ENCODE measurements around the gene C9orf43.
"Not testable (repeated sequence)": the region's sequence is repeated elsewhere in the genome, so short reads cannot be mapped to it uniquely, and the experiment has no call there.

The C9orf43 gene

GRCh38 chr9:113373676-113374392, 36.7 kb upstream of the C9orf43 start:
- Histone ChIP-seq H3K36me3 (ENCODE audit: control insufficient read depth, insufficient read depth, low read length) (peaks cover 20% of the 10 kb centered on the region), H3K27me3 (ENCODE audit: control insufficient read depth, insufficient read depth, low read length) (no peaks in the 10 kb centered on the region), H3K4me1 (ENCODE audit: control insufficient read depth, insufficient read depth, low read length) (peaks cover 42% of the 10 kb centered on the region), H3K9me3 (ENCODE audit: control insufficient read depth, low read length) (no peaks in the 10 kb centered on the region), H3K4me3 (ENCODE audit: low read length) (no peak overlapping the region), H3K9ac (ENCODE audit: low read length) (no peak overlapping the region)

- peaks cover 42% of the 10 kb centered on the region for H3K4me1 ChIP-seq (ENCODE audit: control insufficient read depth, insufficient read depth, low read length)
- peak overlapping the region; percentile 98 for H3K9ac ChIP-seq (ENCODE audit: low read length)
- peaks cover 20% of the 10 kb centered on the region for H3K36me3 ChIP-seq (ENCODE audit: control insufficient read depth, insufficient read depth, low read length)
- H3K4me3 ChIP-seq (ENCODE audit: low read length), result peak overlapping the region; percentile 80
- no peaks in the 10 kb centered on the region for H3K27me3 ChIP-seq (ENCODE audit: control insufficient read depth, insufficient read depth, low read length)
- no peaks in the 10 kb centered on the region for H3K9me3 ChIP-seq (ENCODE audit: control insufficient read depth, low read length)
Measured at GRCh38 chr9:113375057-113376023, 35.2 kb upstream of the C9orf43 start.

- Histone ChIP-seq H3K4me3 (ENCODE audit: low read length) (peak within 1 kb of the TSS; percentile 80), H3K27me3 (ENCODE audit: control insufficient read depth, insufficient read depth, low read length) (no peaks in the 10 kb centered on the region), H3K9me3 (ENCODE audit: control insufficient read depth, low read length) (no peaks in the 10 kb centered on the region), H3K4me1 (ENCODE audit: control insufficient read depth, insufficient read depth, low read length) (peaks cover 56% of the 10 kb centered on the region), H3K36me3 (ENCODE audit: control insufficient read depth, insufficient read depth, low read length) (peaks cover 20% of the 10 kb centered on the region), H3K9ac (ENCODE audit: low read length) (peak within 1 kb of the TSS; percentile 98)
Measured at GRCh38 chr9:113376634-113377567, 33.6 kb upstream of the C9orf43 start, which contains the start of gene HDHD3. TSS of gene HDHD3 (minus strand) at chr9:113376986. CDS start at chr9:113374354, 2,632 bp downstream.

- H3K9ac ChIP-seq (ENCODE audit: low read length); H3K9me3 ChIP-seq (ENCODE audit: control insufficient read depth, low read length); H3K36me3 ChIP-seq (ENCODE audit: control insufficient read depth, insufficient read depth, low read length); H3K27me3 ChIP-seq (ENCODE audit: control insufficient read depth, insufficient read depth, low read length); H3K4me3 ChIP-seq (ENCODE audit: low read length): not testable (repeated sequence)
- H3K4me1 ChIP-seq (ENCODE audit: control insufficient read depth, insufficient read depth, low read length), result peaks cover 64% of the 10 kb centered on the region
Measured at GRCh38 chr9:113379094-113379828, 31.3 kb upstream of the C9orf43 start.

GRCh38 chr9:113379829-113380210, 30.7 kb upstream of the C9orf43 start:
- H3K36me3 ChIP-seq (ENCODE audit: control insufficient read depth, insufficient read depth, low read length); H3K9ac ChIP-seq (ENCODE audit: low read length); H3K4me3 ChIP-seq (ENCODE audit: low read length); H3K9me3 ChIP-seq (ENCODE audit: control insufficient read depth, low read length); H3K27me3 ChIP-seq (ENCODE audit: control insufficient read depth, insufficient read depth, low read length): not testable (repeated sequence)
- peaks cover 58% of the 10 kb centered on the region for H3K4me1 ChIP-seq (ENCODE audit: control insufficient read depth, insufficient read depth, low read length)

GRCh38 chr9:113380869-113381378, 29.6 kb upstream of the C9orf43 start:
- Histone ChIP-seq H3K4me3 (ENCODE audit: low read length) (no peak overlapping the region), H3K4me1 (ENCODE audit: control insufficient read depth, insufficient read depth, low read length) (peaks cover 49% of the 10 kb centered on the region), H3K9ac (ENCODE audit: low read length) (peak overlapping the region; percentile 28), H3K36me3 (ENCODE audit: control insufficient read depth, insufficient read depth, low read length) (no peaks in the 10 kb centered on the region), H3K9me3 (ENCODE audit: control insufficient read depth, low read length) (no peaks in the 10 kb centered on the region), H3K27me3 (ENCODE audit: control insufficient read depth, insufficient read depth, low read length) (no peaks in the 10 kb centered on the region)

- H3K27me3 ChIP-seq (ENCODE audit: control insufficient read depth, insufficient read depth, low read length); H3K36me3 ChIP-seq (ENCODE audit: control insufficient read depth, insufficient read depth, low read length); H3K9me3 ChIP-seq (ENCODE audit: control insufficient read depth, low read length); H3K4me3 ChIP-seq (ENCODE audit: low read length): not testable (repeated sequence)
- Histone ChIP-seq H3K9ac (ENCODE audit: low read length) (peak overlapping the region; percentile 65), H3K4me1 (ENCODE audit: control insufficient read depth, insufficient read depth, low read length) (peaks cover 52% of the 10 kb centered on the region)
Measured at GRCh38 chr9:113381441-113381840, 29.1 kb upstream of the C9orf43 start.

GRCh38 chr9:113381909-113382411, 28.6 kb upstream of the C9orf43 start:
- H3K27me3 ChIP-seq (ENCODE audit: control insufficient read depth, insufficient read depth, low read length), result no peaks in the 10 kb centered on the region
- H3K9me3 ChIP-seq (ENCODE audit: control insufficient read depth, low read length), result no peaks in the 10 kb centered on the region
- H3K9ac ChIP-seq (ENCODE audit: low read length), result peak overlapping the region; percentile 65
- no peak overlapping the region for H3K4me3 ChIP-seq (ENCODE audit: low read length)
- peaks cover 3% of the 10 kb centered on the region for H3K36me3 ChIP-seq (ENCODE audit: control insufficient read depth, insufficient read depth, low read length)
- peaks cover 57% of the 10 kb centered on the region for H3K4me1 ChIP-seq (ENCODE audit: control insufficient read depth, insufficient read depth, low read length)

GRCh38 chr9:113386571-113387393, 23.8 kb upstream of the C9orf43 start:
- Histone ChIP-seq H3K9me3 (ENCODE audit: control insufficient read depth, low read length) (no peaks in the 10 kb centered on the region), H3K9ac (ENCODE audit: low read length) (peak overlapping the region; percentile 47), H3K4me3 (ENCODE audit: low read length) (no peak overlapping the region), H3K27me3 (ENCODE audit: control insufficient read depth, insufficient read depth, low read length) (no peaks in the 10 kb centered on the region), H3K4me1 (ENCODE audit: control insufficient read depth, insufficient read depth, low read length) (peaks cover 50% of the 10 kb centered on the region), H3K36me3 (ENCODE audit: control insufficient read depth, insufficient read depth, low read length) (peaks cover 19% of the 10 kb centered on the region)

GRCh38 chr9:113387560-113388230, 22.9 kb upstream of the C9orf43 start:
- no peaks in the 10 kb centered on the region for H3K27me3 ChIP-seq (ENCODE audit: control insufficient read depth, insufficient read depth, low read length)
- H3K9me3 ChIP-seq (ENCODE audit: control insufficient read depth, low read length), result no peaks in the 10 kb centered on the region
- peaks cover 42% of the 10 kb centered on the region for H3K4me1 ChIP-seq (ENCODE audit: control insufficient read depth, insufficient read depth, low read length)
- peaks cover 19% of the 10 kb centered on the region for H3K36me3 ChIP-seq (ENCODE audit: control insufficient read depth, insufficient read depth, low read length)
- H3K9ac ChIP-seq (ENCODE audit: low read length), result peak overlapping the region; percentile 47
- H3K4me3 ChIP-seq (ENCODE audit: low read length), result no peak overlapping the region
